ENCODE measurements around the gene ESPL1. TPM values are rescaled to one million over a fixed set of nuclear protein-coding genes. Genes with fewer than 3 reads are reported as not detected.

The ESPL1 gene
- total RNA-seq, 2 donors from 2014 or later: 0.30 to 0.83 TPM

DNA sequence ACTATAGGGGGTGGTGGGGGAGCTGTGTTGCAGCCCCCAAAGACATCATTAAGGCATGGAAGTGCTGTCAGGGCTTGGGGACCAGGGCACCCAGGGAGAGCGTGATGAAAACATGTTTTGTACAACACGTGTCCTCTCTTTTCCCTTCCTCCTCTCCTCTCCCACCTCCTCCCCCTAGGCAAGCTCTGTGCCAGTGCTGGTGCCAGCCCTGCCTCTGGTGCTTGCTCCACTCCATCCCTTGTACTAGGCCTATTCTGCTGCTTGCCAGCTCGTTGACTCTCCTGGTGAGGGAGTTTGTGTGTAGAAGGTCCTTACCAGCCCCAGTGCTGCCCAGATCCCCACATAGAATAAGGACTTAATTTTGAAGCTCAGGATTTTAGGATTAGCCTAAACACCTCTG is 32.9 kb upstream of the ESPL1 start:
- H3K4me1 Mint-ChIP-seq: peaks cover 60% of the 10 kb centered on the region
- H3K4me3 Mint-ChIP-seq: peak overlapping the region; percentile 83
- no peaks in the 10 kb centered on the region for H3K27me3 Mint-ChIP-seq
- peak overlapping the region; percentile 98 for H3K27ac Mint-ChIP-seq
- no peak for ATAC-seq
- H3K9me3 ChIP-seq (ENCODE audit: control insufficient read depth, low read length, poor library complexity, severe bottlenecking): no peaks in the 10 kb centered on the region
- no peak for DNase-seq
- H3K36me3 Mint-ChIP-seq (ENCODE audit: low read depth): no peaks in the 10 kb centered on the region

- H3K4me1 Mint-ChIP-seq: peaks cover 58% of the 10 kb centered on the region
- DNase-seq (no peak), ATAC-seq (peak; percentile 32)
- H3K9me3 ChIP-seq (ENCODE audit: control insufficient read depth, low read length, poor library complexity, severe bottlenecking): no peaks in the 10 kb centered on the region
- H3K27ac Mint-ChIP-seq: peak overlapping the region; percentile 98
- peak overlapping the region; percentile 83 for H3K4me3 Mint-ChIP-seq
- H3K36me3 Mint-ChIP-seq (ENCODE audit: low read depth): no peaks in the 10 kb centered on the region
- H3K27me3 Mint-ChIP-seq: no peaks in the 10 kb centered on the region
Measured at GRCh38 chr12:53235742-53236442, 32.2 kb upstream of the ESPL1 start.

GRCh38 chr12:53236443-53237111 is 31.5 kb upstream of the ESPL1 start:
- peaks cover 61% of the 10 kb centered on the region for H3K4me1 Mint-ChIP-seq
- peak; percentile 73 to 80 (median 75) for DNase-seq
- peak overlapping the region; percentile 98 for H3K27ac Mint-ChIP-seq
- H3K9me3 ChIP-seq (ENCODE audit: control insufficient read depth, low read length, poor library complexity, severe bottlenecking): no peaks in the 10 kb centered on the region
- H3K4me3 Mint-ChIP-seq: peak overlapping the region; percentile 83
- peak; percentile 84 for ATAC-seq
- no peaks in the 10 kb centered on the region for H3K36me3 Mint-ChIP-seq (ENCODE audit: low read depth)
- no peaks in the 10 kb centered on the region for H3K27me3 Mint-ChIP-seq

DNA sequence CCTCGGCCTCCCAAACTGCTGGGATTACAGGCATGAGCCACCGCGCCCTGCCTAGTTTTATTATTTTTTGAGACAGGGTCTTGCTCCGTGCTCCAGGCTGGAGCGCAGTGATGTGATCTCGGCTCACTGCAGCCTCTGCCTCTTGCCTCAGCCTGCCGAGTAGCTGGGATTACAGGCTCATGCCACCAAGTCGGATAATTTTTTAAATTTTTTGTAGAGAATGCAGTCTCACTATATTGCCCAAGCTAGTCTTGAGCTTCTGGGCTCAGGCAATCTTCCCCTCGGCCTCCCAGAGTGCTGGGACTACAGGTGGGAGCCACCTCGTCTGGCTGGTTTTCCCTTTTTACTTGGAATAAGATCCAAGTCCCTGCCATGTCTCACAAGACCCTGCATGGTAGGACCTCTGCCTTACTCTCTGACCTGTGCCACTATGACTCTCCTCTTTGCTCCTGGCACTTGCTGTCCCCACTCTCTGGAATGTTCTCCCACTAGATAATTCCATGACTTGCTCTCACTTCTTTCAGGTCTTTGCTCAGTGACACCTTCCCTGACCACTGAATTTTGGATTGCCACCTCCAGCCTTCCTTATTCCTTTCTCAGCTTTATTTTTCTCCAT is 28.3 kb upstream of the ESPL1 start:
- Mint-ChIP-seq H3K4me3 (no peak overlapping the region), H3K36me3 (ENCODE audit: low read depth) (peaks cover 7% of the 10 kb centered on the region), H3K4me1 (peaks cover 61% of the 10 kb centered on the region), H3K27me3 (peaks cover 9% of the 10 kb centered on the region), H3K27ac (peak overlapping the region; percentile 70)
- DNase-seq: no peak
- ATAC-seq: no peak
- no peaks in the 10 kb centered on the region for H3K9me3 ChIP-seq (ENCODE audit: control insufficient read depth, low read length, poor library complexity, severe bottlenecking)

DNA sequence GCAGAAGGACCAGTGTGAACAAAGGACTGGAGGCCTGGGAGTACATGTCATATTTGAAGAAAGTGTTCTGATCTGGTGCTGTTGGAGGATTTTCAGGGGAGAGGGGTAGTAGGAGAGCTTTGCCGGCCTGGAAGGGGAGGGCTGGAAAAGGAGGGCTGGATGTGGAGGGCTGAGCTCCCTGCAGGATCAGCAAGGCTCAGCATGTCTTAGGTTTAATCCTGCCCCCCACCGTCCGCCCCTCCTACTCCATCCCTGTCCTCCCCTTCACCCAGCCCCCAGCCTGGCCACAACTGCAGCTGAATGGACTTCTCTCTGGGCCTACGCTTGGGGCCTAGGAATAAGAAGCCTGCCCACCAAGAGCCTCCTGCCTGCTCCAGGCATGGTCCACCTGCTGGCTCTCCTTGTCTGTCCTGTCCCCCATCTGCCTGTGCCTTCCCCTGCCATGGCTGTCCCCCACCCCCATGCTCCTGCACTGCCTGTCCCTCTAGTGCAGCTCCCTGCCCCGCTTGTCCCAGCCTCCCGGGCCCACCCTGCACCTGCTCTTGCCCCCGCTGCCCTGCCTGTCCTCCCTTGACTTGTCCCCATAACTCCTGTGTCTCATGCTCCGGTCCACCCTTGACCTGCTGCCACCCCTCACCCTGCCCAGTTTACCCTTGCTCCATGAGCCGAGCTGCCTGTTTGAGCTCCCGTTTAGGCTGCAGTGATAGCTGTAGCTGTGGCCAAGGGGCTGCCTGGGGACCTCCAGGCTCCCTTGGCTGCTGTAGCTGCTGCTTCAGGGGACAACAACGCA is 26.3 kb upstream of the ESPL1 start:
- no peak for ATAC-seq
- Mint-ChIP-seq H3K36me3 (ENCODE audit: low read depth) (peaks cover 7% of the 10 kb centered on the region), H3K27me3 (peaks cover 9% of the 10 kb centered on the region), H3K4me3 (no peak overlapping the region), H3K27ac (peak overlapping the region; percentile 29), H3K4me1 (peaks cover 49% of the 10 kb centered on the region)
- DNase-seq: no peak
- no peaks in the 10 kb centered on the region for H3K9me3 ChIP-seq (ENCODE audit: control insufficient read depth, low read length, poor library complexity, severe bottlenecking)

GRCh38 chr12:53244337-53244736 is 23.8 kb upstream of the ESPL1 start:
- no peaks in the 10 kb centered on the region for H3K9me3 ChIP-seq (ENCODE audit: control insufficient read depth, low read length, poor library complexity, severe bottlenecking)
- Mint-ChIP-seq H3K36me3 (ENCODE audit: low read depth) (peaks cover 7% of the 10 kb centered on the region), H3K27me3 (peaks cover 9% of the 10 kb centered on the region), H3K4me3 (no peak overlapping the region), H3K27ac (peak overlapping the region; percentile 62), H3K4me1 (peaks cover 40% of the 10 kb centered on the region)
- ATAC-seq (no peak), DNase-seq (no peak)

DNA sequence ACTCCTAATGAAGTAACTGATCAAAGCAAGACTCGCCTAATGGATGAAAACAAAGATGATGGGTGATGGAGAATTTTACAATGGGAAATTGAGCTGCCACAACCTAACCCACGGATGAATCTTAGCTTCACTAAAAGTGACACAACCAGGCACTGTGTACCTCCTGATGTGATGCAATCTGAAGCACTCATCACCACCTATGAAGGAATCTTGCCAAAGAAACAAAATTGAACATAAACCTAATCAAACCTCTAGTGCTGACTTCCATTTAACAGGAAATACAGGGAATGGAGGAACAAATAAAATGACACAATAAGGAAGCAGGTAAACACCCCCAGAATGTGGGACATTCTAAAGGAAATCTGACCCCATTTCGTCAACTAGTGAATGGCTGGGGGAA is 22.8 kb upstream of the ESPL1 start:
- DNase-seq (no peak), ATAC-seq (no peak)
- Mint-ChIP-seq H3K4me3 (no peak overlapping the region), H3K27ac (peak overlapping the region; percentile 67), H3K36me3 (ENCODE audit: low read depth) (peaks cover 7% of the 10 kb centered on the region), H3K27me3 (peaks cover 9% of the 10 kb centered on the region), H3K4me1 (peaks cover 36% of the 10 kb centered on the region)
- no peaks in the 10 kb centered on the region for H3K9me3 ChIP-seq (ENCODE audit: control insufficient read depth, low read length, poor library complexity, severe bottlenecking)

- peak; percentile 57 to 68 (median 68) for DNase-seq
- H3K4me1 Mint-ChIP-seq: peaks cover 43% of the 10 kb centered on the region
- H3K27ac Mint-ChIP-seq: peak overlapping the region; percentile 89
- H3K27me3 Mint-ChIP-seq: no peaks in the 10 kb centered on the region
- no peaks in the 10 kb centered on the region for H3K9me3 ChIP-seq (ENCODE audit: control insufficient read depth, low read length, poor library complexity, severe bottlenecking)
- H3K4me3 Mint-ChIP-seq: peak overlapping the region; percentile 98
- H3K36me3 Mint-ChIP-seq (ENCODE audit: low read depth): peaks cover 5% of the 10 kb centered on the region
- peak; percentile 89 for ATAC-seq
Measured at GRCh38 chr12:53251477-53252348, 16.4 kb upstream of the ESPL1 start.

DNA sequence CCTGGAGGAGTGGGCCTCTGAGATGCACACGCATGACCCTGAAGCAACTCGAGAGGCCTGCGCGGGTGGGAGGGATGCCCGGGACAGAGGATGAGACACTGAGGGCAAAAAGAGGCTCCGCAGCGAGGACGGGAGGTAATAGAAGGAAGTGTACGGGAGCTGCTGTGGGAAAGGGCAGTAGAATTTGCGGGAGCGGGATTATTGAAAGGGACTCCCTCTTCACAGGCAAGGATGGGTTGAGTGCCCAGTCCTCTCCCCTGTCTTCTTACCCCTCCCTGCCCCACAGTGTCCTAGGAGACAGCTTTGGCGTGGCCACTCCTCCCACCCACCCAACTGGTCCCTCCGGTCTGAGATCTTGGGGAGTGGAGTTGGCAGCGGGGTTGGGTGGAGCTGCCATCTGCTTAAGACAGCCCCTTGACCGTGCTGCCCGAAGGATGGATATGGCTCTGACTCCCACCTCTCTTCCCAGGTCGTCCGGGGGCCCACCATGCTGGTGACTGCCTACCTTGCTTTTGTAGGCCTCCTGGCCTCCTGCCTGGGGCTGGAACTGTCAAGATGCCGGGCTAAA is 15.7 kb upstream of the ESPL1 start:
- ATAC-seq (no peak), DNase-seq (no peak)
- Mint-ChIP-seq H3K4me3 (peak overlapping the region; percentile 98), H3K36me3 (ENCODE audit: low read depth) (peaks cover 5% of the 10 kb centered on the region), H3K4me1 (peaks cover 40% of the 10 kb centered on the region), H3K27ac (peak overlapping the region; percentile 89), H3K27me3 (no peaks in the 10 kb centered on the region)
- H3K9me3 ChIP-seq (ENCODE audit: control insufficient read depth, low read length, poor library complexity, severe bottlenecking): no peaks in the 10 kb centered on the region

DNA sequence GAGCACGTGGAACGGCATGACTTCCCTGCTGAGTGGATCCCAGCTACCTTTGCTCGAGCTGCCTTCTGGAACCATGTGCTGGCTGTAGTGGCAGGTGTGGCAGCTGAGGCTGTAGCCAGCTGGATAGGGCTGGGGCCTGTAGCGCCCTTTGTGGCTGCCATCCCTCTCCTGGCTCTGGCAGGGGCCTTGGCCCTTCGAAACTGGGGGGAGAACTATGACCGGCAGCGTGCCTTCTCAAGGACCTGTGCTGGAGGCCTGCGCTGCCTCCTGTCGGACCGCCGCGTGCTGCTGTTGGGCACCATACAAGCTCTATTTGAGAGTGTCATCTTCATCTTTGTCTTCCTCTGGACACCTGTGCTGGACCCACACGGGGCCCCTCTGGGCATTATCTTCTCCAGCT is 14.8 kb upstream of the ESPL1 start:
- peaks cover 40% of the 10 kb centered on the region for H3K4me1 Mint-ChIP-seq
- peaks cover 5% of the 10 kb centered on the region for H3K36me3 Mint-ChIP-seq (ENCODE audit: low read depth)
- no peaks in the 10 kb centered on the region for H3K9me3 ChIP-seq (ENCODE audit: control insufficient read depth, low read length, poor library complexity, severe bottlenecking)
- H3K27me3 Mint-ChIP-seq: no peaks in the 10 kb centered on the region
- H3K4me3 Mint-ChIP-seq: peak overlapping the region; percentile 98
- ATAC-seq (no peak), DNase-seq (no peak)
- peak overlapping the region; percentile 89 for H3K27ac Mint-ChIP-seq

DNA sequence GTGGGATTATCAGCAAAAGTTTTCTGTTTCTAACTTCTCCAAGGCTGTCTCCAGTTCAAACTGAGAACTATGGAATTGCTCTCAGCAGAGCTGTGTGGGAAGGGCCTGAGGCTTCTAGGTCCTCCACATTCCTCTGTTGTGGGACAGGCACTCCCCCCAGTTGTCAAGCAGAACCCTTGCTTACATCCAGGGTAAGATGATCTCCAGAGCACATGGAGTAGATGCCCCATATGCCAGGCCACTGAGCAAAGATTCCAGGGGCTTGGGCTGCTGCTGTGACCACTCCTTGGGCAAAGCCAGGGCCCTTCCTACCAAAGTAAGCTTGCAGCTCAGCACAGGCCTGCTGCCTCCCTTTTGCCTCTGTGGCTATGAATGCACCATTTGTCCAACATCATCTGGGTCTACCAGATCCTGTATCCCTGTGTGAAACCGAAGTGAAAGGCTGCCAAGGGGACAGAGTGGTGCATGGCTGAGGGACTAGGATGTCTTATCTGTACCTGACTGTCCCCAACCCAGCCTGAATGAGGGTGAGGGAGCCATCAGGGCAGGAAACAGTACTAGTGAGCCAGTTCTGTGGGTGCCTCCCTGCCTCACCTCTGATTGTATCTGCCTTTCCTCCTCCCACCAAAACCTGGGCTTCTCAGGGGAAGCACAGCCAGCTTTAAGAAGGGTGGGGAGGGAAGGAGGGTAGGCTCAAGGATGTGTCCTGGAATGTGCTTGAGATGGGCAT is 13.1 kb upstream of the ESPL1 start:
- no peak for ATAC-seq
- DNase-seq: no peak
- Mint-ChIP-seq H3K27ac (peak overlapping the region; percentile 89), H3K36me3 (ENCODE audit: low read depth) (peaks cover 5% of the 10 kb centered on the region), H3K4me1 (peaks cover 42% of the 10 kb centered on the region), H3K4me3 (peak overlapping the region; percentile 39), H3K27me3 (no peaks in the 10 kb centered on the region)
- no peaks in the 10 kb centered on the region for H3K9me3 ChIP-seq (ENCODE audit: control insufficient read depth, low read length, poor library complexity, severe bottlenecking)

Measured in T-helper 17 cell (primary cell).